Thymus (tissue), 2 donors: ENCODE measurements around the gene PTH1R. TPM values are rescaled to one million over a fixed set of nuclear protein-coding genes. Genes with fewer than 3 reads are reported as not detected.

ENCODE experiments used
- polyA plus RNA-seq: library from polyadenylated mRNA; stranded (reverse); fragments of 200-250 nt; gene quantifications from one replicate; pipeline ENCODE4 v1.2.3, GENCODE V29; 2013
- total RNA-seq: library from RNA; stranded (reverse); fragments of 120-200 nt; gene quantifications from one replicate; pipeline ENCODE4 v1.2.4, GENCODE V29; 2013
- donor health status: healthy.

PTH1R gene
- total and polyA plus RNA-seq, 2 donors, result 0.80 to 6.9 TPM

Other genes starting within 250 kb of the PTH1R start
- gene ALS2CL, start 184.0 kb upstream of the PTH1R start, total RNA-seq, result 4.3 TPM
- gene ALS2CL, start 184.0 kb upstream of the PTH1R start, polyA plus RNA-seq, result 22.4 TPM
- 0.85 TPM for gene TMIE, start 176.3 kb upstream of the PTH1R start, total RNA-seq
- 0.57 TPM for gene TMIE, start 176.3 kb upstream of the PTH1R start, polyA plus RNA-seq
- 0.05 TPM for gene PRSS50, start 159.9 kb upstream of the PTH1R start, total RNA-seq
- gene PRSS50, start 159.9 kb upstream of the PTH1R start, polyA plus RNA-seq, result 0.27 TPM
- gene MYL3, start 14.3 kb upstream of the PTH1R start, total RNA-seq, result 0.19 TPM
- gene MYL3, start 14.3 kb upstream of the PTH1R start, polyA plus RNA-seq, result 0.50 TPM
- 47.4 TPM for gene CCDC12, start 99.0 kb downstream of the PTH1R start, total RNA-seq
- 83.9 TPM for gene CCDC12, start 99.0 kb downstream of the PTH1R start, polyA plus RNA-seq
- 15.3 TPM for gene NBEAL2, start 101.9 kb downstream of the PTH1R start, total RNA-seq
- 83.6 TPM for gene NBEAL2, start 101.9 kb downstream of the PTH1R start, polyA plus RNA-seq